GM12891 (cell line): ENCODE results near the gene IL10.
A peak's percentile ranks its signal among the peaks of the same experiment; 100 is the strongest.

Experiments used
- DNase-seq: peaks from one replicate; pipeline ENCODE4 v3.0.0; 2011; ENCODE audit warnings: low spot score; ENCODE audit not compliant: insufficient read length
- FAIRE-seq: peaks from 2 replicates; lab custom pipeline; 2011; peaks lifted over from hg19 to GRCh38; lab: Jason Lieb, UNC
- PAX5 ChIP-seq: IDR thresholded peaks from 2 replicates; pipeline ENCODE4 v1.6.1; 2011; ENCODE audit warnings: low read length, moderate library complexity, mild to moderate bottlenecking; ENCODE audit not compliant: insufficient read depth, severe bottlenecking
- POLR2A ChIP-seq: IDR thresholded peaks from 2 replicates; pipeline ENCODE4 v1.6.1; 2011; ENCODE audit warnings: low read depth, low read length, control low read depth
- POLR2AphosphoS5 ChIP-seq: IDR thresholded peaks from 2 replicates; pipeline ENCODE4 v1.6.1; 2011; ENCODE audit warnings: low read depth, low read length, control low read depth
- POU2F2 ChIP-seq: IDR thresholded peaks from 2 replicates; pipeline ENCODE4 v1.6.1; 2011; ENCODE audit warnings: low read depth, mild to moderate bottlenecking, control low read depth, low read length, moderate library complexity
- SPI1 ChIP-seq: IDR thresholded peaks from 2 replicates; pipeline ENCODE4 v1.6.1; 2011; ENCODE audit warnings: low read depth, low read length, control low read depth
- TAF1 ChIP-seq: IDR thresholded peaks from 2 replicates; pipeline ENCODE4 v1.6.1; 2011; ENCODE audit warnings: low read depth, low read length, control low read depth

IL10 gene

DNA sequence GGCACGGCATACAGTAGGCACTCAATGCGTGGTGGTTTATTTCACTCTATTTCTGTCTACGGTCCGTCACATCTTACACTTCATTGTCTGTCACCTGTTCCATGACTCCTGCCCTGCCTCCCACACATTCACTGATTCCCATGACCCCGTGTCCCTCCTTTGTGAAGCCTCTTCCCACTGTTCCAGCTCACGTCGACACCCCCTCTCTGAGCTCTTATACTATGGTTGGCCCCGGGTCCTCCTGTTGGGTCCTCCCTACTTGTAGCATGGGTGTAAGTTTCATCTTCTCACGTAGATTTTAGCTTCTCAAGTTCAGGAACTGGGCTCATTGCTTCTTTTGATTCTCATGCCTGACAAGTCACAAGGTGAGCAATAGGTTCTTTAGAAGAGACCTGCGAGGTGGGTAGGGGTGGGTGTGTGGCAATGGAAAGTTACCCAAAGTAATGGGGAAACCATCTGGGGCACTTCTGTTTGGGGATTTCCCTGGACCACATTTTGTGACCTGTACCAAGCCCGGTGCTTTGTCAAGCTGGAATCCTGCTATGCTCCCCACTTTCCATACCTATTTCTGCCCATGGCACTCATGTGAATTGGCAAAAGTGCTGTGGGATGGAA is 22.1 kb upstream of the IL10 start:
- no peak for TF ChIP-seq PAX5
- TF ChIP-seq TAF1, result no peak
- no peak for DNase-seq
- FAIRE-seq, result no peak

GRCh38 chr1:206793620-206794019 is 21.3 kb upstream of the IL10 start:
- FAIRE-seq, result no peak
- no peak for DNase-seq
- TF ChIP-seq PAX5, result no peak
- no peak for TF ChIP-seq POLR2AphosphoS5
- no peak for TF ChIP-seq SPI1
- no peak for TF ChIP-seq TAF1
- TF ChIP-seq POU2F2, result no peak
- TF ChIP-seq POLR2A, result no peak

DNA sequence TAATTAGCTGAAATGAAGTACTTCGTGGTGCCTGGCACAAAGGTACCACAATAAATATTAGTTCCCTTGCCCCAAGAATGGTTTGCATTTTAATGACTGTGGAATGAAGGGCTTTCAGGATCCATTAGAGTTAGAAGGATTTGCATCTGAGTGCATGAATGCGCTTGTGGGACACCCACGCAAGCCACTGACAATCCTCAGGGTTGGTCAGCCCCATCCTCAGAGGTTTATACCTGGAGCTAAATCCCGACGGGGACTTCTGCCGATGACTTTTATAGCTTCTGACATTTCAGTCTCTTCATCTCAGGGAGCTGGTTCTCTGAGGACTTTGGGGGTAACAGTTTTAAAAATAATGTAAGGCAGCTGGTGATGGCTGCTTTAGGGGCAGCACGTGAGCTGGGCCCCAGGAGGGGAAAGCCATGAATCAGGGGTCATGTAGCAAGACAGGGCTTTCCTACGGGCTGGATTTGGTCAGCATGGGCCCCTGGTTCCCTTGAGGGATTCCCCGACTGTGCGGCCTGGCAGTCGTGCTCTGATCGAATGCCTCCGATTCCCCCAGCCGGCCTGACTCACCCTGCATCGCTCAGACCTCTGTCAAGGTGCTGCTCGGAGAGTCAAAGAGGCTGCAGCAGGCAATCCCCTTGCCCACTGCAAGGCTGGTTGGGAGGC is 20.8 kb upstream of the IL10 start:
- DNase-seq, result no peak
- TF ChIP-seq POU2F2 (peak; percentile 60), SPI1 (no peak), TAF1 (peak; percentile 17; the same call in 1 of the 2 replicates)
- FAIRE-seq, result peak; percentile 35

GRCh38 chr1:206790502-206791250 is 18.4 kb upstream of the IL10 start:
- no peak for TF ChIP-seq SPI1
- peak; percentile 39; the same call in 1 of the 2 replicates for TF ChIP-seq POU2F2
- peak; percentile 54 for TF ChIP-seq POLR2A
- TF ChIP-seq TAF1, result 0 out of 2 replicates have a peak, but pooled peaks have one; percentile 31
- no peak for DNase-seq
- FAIRE-seq, result peak; percentile 69

DNA sequence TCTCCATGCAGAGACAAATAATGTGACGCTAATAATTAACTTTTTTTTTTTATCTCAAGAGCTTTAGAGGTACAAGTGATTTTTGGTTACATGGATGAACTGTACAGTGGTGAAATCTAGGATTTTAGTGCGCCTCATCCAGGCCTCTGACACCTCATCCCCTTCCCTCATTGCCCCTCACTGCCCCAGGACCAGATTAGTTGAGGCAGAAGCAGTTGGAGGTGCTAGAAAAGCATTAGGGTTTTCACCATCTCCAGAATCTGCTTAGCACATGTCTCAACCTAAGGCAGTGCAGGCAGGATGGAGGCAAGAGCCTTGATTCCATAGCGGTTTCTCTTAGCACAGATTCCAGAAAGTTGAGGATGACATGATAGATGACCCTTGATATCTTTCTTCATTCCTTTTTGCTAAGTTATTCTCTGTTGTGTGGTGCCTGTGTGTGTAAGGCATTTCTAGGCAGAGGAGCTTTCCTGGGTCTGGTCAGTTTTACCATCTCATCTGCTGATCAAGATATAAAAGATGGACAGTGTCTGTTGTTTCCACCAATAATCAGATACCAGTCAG is 16.3 kb upstream of the IL10 start:
- DNase-seq, result no peak
- no peak for TF ChIP-seq POU2F2
- TF ChIP-seq PAX5, result no peak
- no peak for TF ChIP-seq SPI1
- no peak for TF ChIP-seq TAF1
- no peak for TF ChIP-seq POLR2A
- FAIRE-seq, result peak; percentile 47

DNA sequence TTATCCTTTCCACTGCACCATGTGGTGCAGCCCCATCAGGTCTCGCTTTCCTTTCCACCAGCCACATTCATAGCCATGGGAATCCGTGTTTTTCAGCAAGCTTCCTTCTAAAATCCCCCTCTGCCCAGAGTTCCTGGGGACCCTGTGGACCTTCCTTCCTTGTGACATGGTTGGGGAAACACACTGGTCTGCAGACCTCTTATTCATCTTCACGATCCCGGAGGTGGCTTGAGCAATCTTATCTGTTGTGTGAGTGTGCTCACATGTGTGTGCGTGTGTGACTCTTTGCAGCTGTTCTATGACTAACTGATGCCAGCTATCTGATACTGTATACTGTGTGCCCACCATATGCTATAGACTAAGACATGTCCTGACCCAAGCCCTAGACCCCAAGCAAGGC is 15.6 kb upstream of the IL10 start:
- no peak for DNase-seq
- no peak for FAIRE-seq
- no peak for TF ChIP-seq PAX5
- no peak for TF ChIP-seq TAF1
- no peak for TF ChIP-seq POLR2A
- TF ChIP-seq POU2F2, result no peak
- no peak for TF ChIP-seq POLR2AphosphoS5
- no peak for TF ChIP-seq SPI1

- peak; percentile 23 for FAIRE-seq
- DNase-seq, result no peak
- TF ChIP-seq POLR2A (no peak), POLR2AphosphoS5 (no peak)
Observed at GRCh38 chr1:206786212-206786886, 14.1 kb upstream of the IL10 start.

DNA sequence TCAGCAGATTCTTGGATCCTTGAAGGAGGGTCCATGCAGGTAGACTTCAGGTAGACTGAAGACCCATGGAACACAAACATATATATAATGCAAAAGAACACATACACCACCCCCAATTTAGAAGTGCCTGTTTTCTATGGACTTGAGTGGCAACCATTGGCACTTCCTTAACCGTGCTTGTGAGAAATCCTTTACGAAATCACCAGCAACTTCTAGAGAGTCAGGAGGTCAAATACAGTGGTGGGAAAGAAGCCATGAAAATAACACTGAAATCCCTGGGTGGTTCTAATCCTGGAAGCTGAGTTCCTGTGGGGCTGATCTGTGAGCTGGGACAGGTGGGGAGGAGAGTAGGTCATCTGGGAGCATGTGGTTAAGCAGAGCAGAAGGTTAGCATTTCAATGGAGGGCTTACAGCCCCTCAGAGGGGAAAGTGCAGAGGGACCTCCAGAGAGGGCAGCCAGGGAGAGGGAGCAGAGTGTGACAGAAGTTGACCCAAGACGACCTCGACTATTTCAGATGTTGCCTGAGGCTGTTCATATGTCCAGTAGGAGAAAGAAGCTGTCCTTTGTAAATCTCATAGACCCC is 13.0 kb upstream of the IL10 start:
- TF ChIP-seq POU2F2, result no peak
- no peak for TF ChIP-seq TAF1
- TF ChIP-seq POLR2A, result no peak
- no peak for TF ChIP-seq SPI1
- TF ChIP-seq POLR2AphosphoS5, result no peak
- TF ChIP-seq PAX5, result no peak
- FAIRE-seq, result no peak
- no peak for DNase-seq

GRCh38 chr1:206784471-206784903 is 12.2 kb upstream of the IL10 start:
- FAIRE-seq, result peak; percentile 84
- DNase-seq, result no peak
- no peak for TF ChIP-seq POLR2A
- peak; percentile 28 for TF ChIP-seq PAX5
- peak; percentile 43; the same call in 1 of the 2 replicates for TF ChIP-seq POU2F2
